ENCODE measurements around the gene LZTS3.

Gene LZTS3

DNA sequence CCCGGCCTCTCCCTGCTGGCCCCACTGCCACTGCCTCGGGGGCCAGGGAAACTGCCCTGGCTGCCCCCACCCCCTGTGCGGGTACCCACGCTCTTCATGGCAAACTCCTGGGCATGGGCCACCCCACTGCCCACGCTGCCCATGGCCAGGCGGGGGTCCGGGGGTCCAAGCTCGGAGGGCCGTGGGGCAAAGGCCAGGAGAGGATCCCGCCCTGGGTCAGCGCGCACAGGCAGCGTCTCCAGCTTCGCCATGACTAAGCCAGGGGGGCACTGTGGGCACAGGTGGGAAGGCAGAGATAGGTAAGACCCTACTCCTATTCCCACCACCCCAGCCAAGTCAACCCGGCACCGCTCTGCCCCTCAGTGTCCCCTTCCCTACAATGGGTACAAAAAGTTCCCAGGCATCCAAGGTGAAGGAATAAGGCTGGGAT lies 6.4 kb downstream of the LZTS3 start:
- no peak for DNase-seq

DNA sequence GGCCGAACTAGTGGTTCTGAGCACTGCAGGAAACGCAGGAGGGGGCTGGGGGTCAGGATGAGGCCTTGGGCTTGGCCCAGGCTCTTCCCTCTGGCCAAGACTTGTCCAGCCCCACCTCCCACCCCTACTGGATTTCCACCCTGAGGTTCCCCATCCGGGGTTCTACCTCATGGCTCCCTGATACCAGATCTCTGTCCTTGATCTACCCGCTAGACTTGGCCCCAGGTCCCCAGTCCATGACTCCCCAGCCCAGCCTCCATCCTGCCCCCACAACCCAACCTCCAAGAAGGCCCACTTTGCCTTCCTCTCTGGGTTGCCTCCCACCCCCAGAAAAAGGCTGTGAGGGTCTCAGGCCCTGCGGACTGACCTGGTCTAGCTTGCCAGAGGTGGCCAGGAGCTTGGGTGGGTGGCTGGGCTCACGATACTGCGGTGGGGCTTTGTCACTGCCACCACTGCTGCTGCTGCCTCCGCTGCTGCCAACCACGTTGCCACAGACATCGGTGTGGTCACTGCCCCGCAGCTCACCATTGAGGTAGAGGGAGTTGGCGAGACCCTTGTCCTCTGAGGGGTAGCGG lies 6.9 kb downstream of the LZTS3 start:
- no peak for DNase-seq

DNA sequence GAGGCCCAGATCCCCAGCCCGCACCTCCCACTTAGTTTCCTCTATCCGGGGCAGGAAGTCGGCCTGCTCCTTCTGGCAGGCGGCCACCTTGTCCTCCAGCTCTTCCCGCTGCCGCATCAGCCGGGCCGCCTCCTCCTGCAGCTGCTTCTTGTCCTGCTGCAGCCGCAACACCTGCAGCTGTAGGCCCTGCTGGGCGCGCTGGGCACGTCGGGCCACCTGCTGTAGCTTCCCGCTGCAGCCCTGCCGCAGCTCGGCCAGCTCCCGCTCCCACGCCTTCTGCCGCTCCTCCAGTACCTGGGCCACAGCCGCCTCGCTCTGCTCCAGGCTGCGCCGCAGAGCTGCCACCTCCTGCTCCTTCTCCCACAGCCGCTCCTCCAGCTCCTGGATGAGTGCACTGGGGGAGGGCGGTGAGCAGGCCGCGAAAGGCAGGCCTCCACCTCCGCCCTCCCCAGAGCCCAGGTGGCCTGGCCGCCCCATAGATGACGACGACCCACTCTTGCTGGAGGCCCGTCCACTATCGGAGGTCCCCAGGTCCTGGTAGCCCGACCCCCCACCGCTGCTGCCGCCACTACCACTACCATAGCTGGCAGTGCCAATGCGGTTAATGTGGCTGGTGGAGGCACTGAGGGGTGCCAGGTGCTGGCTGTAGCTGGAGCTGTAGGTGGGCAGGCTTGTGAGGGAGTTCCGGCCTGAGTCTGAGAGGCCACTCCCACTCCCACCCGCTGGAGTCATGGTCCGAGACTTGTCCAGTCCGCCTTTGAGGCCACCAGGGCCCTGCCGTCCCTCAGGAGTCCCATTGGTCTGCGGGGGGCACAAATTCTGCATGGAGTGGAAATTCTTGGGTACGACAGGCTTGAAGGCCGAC lies 7.6 kb downstream of the LZTS3 start:
- no peak for DNase-seq

DNA sequence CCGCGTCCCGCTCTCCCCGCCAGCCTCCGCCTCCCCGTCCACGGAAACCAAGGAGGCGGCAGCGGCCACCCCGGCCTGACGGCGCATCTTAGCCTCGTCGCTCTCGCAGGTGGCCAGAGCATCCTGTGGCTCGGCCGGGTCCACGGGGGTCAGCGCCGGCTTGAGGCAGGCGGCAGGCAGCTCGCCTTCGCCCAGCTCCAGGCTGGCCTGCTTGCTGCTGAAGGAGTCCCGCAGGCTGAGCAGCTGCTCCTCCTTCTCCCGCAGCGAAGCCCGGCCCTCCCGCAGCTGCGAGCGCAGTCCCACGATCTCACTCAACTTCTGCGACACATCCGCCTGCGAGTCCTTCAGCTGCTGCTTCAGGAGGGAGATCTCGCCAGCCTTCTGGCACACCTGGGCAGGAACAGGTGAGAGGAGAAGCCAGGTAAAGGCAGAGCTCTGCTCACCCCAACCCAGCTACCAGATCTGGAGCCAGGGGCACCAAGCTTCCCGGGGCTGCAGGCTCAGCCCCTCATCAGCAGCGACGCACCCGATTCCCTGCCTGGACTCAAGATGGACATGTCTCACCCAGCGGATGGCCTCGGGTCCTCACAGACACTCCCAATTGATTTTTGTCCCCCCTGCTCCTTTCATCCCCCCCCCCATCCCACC lies 8.5 kb downstream of the LZTS3 start:
- DNase-seq = no peak

DNA sequence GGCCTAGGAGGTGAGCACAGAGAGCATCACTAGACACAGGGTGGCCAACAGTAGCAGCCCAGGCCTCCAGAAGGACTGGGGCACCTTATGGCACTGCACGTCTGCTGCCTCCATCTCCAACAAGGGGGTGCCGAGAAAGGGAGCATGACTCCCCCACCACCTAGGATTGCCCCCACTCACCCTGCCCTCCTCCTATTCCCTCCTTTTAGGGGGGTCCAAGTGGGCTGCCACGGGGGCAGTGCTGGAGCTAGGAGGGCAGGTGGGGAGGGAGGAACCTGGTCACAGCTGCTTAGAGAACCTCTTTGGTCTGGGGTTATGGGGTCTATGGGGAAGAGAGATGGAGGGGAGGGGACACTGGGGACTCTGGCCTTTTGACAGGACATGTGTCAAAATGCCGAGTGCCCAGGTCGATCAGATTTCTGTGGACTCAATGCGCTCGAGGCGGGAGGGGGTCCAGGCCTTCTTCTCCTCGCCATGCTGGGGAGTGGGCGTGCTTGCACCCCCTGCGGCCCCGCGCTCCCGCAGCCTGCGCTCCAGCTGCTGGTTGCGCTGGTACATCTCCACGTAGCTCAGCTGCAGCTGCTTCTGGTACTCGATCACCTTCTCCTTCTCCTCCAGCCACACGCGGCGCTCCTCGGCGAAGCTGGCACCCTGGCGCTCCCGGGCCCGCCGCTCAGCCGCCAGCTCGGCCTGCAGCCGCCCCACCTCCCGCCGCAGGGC lies 9.1 kb downstream of the LZTS3 start:
- DNase-seq = no peak

DNA sequence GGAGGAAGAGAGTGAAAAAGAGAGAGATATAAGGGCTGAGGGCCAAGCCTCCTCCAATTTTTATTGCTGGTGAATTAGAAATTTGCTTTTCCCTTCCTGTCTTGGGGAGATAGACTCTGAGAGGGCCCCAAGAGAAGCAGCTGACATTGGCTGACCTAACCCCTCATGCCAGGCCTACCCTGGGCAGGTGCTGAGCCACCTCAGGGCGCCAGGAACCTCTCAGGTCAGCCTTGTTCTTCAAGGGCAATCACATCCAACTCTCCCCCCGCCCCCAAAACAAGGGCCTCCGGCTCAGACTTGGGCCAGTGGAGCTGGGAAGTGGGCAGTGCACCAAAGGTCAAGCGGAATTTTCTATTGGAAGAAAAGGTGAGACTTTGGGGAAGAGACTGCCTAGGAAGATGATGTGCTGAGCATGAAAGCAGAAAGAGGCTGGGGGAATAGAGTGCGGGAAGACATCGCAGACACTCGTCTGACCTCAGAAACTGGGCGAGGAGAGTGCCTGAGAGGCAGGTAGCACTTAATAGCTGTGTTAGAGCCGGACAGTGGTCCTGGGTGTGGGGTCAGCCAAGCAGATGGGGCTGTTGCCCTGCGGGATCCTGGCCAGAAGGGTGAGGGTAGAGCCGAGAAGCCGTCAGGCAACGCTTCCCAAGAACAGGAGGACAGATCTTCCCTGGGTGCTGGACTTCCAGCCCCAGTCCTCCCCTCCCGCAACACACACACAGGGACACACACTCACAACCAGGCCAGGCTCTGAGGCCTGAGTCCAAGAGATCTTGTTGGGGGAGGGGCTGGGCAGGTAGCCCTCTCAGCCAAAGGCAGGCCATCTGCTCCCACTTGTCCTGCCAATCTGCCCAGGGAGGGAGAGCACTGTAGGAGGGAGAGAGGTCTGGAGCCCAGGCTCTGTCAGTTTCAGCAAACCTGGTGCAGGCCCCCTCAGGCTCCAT lies 10.0 kb downstream of the LZTS3 start:
- DNase-seq = no peak

DNA sequence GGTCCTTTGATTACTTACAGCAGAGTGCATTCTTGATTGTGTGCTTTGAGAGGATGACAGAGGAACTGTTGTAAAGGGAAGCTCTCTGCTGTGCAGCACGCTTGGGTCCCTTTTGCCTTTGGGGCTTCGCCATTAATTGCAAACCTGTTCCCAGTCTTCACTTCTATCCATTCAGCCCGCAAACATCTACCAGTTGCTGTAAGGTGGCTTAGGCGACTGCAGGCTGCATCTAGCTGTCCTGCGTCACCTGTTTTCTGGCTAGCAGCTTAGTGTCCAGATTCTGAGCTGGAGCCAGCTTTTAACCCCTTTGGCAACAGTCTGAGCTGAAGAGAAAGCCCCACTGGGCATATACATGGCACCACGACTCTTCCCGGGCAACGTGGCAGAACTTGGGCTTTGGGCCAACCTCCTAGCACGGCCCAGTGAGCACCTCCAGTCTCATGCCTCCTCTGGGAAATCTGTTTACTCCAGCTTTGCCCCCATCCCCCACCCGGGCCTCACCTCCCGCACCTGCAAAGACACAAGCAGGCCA lies 11.2 kb downstream of the LZTS3 start:
- no peak for DNase-seq

DNA sequence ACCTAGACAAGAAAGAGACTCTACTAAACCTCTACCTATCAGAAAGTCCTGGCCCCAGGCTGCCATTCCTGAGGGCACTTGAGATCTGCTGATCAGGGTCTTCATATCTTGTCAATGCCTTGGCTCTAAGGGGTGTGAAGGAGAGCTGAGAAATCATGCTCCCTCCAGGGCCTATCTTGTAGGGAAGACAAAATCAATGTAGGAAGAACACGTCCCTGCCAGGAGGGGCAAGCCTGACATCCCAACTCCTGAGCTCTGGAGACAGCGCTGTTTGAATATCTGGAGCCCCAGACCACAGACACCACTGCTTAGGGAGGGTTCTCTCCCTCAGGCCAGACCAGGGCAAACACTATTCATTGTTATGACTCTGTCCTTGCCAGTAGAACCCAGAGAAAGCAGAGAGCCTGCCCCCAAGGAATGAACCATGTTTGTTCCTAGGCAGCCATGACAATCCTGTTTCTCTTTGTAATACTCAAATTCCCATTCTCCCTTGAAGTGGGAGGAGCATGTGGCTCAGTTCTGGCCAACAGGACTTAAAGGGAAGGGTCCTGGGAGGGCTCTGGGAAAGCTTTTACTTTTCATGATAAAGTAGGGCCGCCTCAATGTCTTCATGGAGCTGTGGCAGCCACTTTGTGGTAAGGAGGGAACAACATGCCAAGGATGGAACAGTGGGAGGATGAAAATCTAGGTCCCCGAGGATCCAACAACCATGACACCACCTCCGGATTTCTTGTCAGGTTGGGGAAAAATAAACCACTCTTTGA lies 11.9 kb downstream of the LZTS3 start:
- DNase-seq = no peak

DNA sequence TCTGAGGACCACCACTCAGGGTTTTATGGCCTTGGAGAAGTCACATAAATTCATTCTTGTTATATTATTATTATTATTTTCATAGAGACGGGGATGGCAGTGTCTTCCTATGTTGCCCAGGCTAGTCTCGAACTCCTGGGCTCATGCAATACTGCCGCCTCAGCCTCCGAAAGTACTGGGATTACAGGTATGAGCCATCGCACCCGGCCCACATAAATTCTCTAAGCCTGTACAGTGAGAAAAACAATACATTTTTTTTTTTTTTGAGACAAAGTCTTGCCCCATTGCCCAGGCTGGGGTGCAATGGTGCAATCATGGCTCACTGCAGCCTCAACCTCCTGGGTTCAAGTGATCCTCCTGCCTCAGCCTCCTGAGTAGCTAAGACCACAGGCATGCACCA lies 12.9 kb downstream of the LZTS3 start:
- DNase-seq = no peak

DNA sequence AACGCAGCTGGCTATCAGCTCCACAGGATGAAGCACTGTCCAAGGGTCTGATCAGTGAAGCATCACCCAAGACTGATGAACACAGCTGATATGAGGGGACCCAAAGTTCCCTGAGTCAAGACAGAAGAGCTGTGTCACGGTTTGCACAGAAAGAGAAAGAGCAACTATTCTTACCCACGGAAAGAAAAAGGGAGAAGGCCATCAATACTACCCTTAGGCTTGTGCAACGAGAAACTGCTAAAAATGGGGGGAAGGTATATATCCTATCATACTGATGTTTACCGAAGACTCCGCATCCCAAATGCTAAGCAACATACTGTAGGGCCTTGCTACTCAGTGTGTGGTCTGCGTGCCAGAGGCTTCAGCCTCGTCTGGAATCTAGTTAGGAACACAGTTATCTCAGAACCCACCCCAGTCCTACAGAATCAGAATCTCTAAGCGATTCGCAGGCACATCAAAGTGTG lies 14.3 kb downstream of the LZTS3 start:
- no peak for DNase-seq

DNA sequence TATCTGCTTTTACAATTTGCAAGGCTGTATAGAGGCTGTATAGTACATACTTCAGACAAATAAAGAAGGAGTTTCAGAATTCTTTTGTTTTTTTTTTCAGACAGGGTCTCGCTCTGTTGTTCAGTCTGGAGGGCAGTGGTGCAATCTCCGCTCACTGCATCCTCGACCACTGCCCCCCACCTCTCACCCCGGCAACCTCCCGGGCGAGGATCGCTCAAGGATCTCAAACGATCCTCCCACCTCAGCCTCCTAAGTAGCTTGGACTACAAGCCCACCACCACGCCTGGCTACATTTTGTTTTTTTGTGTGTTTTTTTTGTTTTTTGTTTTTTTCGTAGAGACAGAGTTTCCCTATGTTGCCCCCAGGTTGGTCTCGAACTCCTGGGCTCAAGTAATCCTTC lies 15.5 kb downstream of the LZTS3 start:
- no peak for DNase-seq

DNA sequence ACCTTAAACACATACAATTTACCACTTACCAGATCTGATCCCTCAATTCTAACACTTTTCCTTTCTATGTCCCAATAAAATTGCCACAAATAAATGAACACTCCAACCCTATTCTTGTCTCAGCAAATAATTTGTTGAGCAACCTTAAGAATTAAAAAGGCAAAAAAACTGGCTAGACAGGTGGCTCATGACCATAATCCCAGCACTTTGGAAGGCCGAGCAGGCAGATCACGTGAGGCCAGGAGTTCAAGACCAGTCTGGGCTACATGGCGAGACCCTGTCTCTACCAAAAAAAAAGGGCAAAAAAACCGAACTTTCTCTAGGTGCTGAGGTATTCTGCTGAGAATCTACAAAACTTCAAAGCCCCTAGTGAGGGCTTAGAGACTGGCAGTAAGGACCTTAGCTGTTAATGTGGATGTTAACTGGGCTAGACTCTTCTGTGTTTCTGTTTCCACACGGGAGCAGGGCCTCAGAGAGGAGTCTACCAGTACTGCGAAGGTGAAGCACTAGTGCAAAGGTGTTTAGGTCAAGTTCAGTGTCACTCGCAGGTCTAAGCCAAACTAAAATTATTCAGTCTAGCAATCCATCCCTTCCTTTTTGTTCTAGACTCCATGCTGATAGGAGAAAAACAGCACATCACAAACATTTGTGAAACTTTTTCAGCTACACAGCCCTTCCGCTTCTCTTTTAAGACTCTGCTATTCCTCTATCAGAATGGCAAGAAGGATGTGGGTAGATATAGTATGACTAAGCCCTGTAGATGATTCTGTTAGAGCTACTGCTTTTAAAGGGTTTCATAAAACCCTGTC lies 16.3 kb downstream of the LZTS3 start:
- DNase-seq = peak; percentile 89

DNA sequence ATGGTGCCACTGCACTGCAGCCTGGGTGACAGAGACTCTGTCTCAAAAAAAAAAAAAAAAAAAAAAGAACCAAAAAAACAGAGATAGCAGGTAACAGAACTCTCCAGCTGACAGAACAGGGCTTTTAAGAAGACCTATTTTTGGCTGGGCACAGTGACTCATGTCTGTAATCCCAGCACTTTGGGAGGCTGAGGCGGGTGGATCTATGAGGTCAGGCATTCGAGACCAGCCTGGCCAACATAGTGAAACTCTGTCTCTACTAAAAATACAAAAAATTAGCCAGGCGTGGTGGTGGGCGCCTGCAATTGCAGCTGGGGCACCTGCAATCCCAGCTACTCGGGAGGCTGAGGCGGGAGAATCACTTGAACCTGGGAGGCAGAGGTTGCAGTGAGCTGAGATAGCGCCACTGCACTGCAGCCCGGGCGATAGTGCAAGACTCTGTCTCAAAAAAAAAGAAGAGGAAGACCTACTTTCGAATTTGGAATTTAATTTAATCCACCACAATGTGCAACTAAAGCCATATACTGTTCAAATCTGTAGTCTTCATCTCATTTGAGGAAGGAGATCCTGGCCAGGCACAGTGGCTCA lies 21.2 kb downstream of the LZTS3 start:
- peak; percentile 71 for DNase-seq

DNA sequence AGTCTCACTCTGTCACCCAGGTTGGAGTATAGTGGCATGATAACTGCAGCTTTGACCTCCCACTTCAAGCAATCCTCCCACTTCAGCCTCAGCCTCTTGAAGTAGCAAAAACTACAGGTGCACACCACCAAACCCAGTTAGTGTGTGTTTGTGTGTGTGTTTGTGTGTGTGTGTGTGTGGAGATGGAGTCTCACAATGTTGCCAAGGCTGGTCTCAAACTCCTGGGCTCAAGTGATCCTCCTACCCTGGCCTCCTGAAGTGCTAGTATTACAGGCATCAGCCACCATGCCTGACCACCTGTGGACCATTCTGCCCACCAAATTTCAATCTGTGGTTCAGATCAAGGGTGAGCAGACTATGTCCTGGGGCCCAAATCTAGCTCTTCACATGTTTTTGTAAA lies 22.4 kb downstream of the LZTS3 start:
- DNase-seq = no peak

DNA sequence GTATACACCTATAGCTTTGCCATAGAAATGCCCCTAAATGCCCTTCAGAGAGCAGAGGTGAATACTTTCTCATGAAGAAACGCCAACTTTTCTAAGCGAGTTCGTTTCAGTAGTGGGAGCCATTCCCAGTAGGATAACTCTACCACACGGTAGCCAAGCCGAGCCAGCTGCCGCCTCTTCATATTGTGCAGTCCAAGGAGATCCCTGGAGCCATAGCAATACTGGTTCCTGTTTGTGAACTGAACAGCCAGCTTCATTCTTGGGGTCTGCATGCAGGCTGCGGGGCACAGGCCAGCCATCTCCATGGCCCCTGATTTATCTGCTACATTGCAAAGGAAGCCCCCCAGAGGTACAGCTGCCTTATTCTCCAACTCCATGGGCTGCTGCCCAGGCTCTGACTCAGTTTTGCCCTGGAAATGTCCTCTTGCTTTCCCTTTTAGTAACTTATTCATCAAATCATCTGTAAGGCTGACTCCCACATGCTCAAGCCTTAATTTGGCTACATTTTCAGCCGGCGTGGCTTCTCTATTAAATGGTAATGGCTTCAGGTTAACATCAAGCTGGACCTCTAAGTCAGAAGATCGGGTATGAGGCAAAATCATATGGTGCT lies 26.5 kb downstream of the LZTS3 start:
- DNase-seq = no peak

DNA sequence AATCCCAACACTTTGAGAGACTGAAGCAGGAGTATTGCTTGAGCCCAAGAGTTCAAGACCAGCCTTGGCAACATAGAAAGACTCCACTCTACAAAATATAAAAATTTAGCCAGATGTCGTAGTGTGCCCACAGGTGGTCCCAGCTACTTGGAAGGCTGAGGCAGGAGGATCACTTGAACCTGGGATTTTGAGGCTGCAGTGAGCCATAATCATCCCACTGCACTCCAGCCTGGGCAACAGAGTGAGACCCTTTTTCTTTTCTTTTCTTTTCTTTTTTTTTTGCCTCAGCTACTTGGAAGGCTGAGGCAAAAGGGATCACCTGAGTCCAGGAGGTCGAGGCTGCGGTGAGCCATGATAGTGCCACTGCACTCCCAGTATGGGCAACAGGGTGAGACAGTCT lies 31.6 kb downstream of the LZTS3 start:
- no peak for DNase-seq

DNA sequence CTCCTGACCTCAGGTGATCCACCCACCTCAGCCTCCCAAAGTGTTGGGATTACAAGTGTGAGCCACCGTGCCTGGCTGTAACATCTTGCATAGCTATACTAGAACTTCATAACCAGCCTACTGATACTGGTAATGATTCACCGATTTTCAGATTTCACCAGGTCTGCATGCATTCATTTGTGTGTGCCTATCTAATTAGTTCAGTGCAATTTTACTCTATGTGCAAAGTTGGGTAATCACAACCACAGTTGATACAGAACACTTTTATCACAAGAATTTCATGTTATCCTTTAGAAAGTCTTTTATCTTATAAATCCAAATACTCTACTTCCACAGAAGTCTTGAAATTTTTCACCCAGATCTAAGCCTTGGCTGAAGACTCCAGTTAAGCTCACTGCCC lies 35.9 kb downstream of the LZTS3 start:
- no peak for DNase-seq

DNA sequence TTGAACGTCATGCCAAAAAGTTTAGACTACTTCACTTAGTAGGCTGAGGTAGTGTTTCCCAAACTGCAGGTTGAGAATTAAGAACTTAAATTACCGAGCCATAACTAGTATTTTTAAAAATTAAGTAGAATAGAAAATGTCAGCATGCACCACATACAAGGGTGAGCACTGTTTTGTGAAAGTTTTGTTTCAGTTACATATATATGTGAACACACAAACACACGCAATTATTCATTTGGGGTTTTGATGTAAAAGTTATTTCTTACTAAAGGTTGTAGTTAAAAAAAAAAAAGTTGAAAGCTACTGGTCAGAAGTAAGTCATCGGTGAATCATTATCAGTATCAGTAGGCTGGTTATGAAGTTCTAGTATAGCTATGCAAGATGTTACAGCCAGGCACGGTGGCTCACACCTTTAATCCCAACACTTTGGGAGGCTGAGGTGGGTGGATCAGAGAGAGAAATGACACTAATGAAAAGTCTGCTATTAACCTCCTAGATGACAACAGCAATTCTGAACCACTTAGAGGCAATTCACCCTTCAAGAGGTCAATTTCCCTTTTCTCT lies 37.8 kb downstream of the LZTS3 start:
- DNase-seq = no peak

DNA sequence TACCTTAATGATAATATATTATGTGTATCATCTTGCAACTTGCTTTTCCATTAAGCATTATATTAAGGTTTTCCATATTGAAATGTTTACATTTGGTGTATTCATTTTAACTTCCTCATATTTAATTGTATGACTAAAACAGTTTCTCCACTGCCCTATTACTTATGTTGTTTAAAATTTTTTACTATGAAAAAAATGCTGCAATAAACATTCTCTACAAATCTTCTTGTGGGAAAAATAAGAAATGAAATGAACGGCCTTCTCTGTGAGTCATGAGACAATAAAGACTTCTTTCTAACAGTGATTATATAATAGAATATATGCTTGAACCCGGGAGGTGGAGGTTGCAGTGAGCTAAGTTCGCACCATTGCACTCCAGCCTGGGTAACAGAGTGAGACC lies 39.2 kb downstream of the LZTS3 start:
- DNase-seq = no peak

All from MV-4-11 (cell line).